GM19193 (cell line): ENCODE results near the gene CORT.

Source experiments
- POLR2A ChIP-seq: IDR thresholded peaks from 4 replicates; pipeline ENCODE4 v1.6.1; 2011; ENCODE audit not compliant: insufficient read depth, insufficient read length; ENCODE audit errors: extremely low read depth

CORT gene

DNA sequence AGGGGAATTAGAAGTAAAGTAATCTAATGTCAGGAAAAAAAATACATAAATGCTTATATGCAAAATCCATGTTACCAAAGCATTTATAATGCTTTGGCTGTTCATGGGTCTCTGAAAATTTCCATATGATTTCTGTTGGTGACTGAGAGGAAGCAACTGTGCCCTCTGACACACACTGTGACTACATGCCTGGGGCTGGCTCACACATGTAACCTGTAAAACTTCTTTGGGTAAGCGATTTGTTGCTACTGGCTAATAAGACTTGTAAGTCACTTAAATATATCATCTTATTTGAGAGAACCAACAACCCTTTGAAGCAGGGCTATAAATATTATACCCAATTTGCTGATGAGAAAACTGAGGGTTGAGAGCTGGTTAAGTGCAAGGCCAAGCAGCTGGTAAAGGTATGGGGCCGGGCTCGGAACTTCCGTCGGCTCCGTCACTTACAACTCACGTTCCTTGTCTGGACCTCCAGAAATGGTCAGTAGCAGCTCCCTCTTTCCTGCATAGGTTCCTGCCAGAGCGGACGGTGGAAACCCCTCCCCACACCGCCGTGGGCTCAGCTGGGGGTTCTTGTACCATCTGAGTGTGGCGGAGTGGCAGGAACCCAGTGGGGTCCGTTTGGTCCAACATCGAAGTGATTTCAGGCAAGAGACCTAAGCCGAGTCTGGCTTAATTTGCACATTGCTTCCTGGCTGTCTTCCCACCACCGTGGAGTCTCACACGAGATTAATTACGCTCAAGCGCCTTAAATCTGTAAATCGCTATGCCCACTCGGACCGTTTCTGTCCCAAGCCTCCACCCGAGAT lies 21.8 kb downstream of the CORT start:
- TF ChIP-seq POLR2A = no peak

DNA sequence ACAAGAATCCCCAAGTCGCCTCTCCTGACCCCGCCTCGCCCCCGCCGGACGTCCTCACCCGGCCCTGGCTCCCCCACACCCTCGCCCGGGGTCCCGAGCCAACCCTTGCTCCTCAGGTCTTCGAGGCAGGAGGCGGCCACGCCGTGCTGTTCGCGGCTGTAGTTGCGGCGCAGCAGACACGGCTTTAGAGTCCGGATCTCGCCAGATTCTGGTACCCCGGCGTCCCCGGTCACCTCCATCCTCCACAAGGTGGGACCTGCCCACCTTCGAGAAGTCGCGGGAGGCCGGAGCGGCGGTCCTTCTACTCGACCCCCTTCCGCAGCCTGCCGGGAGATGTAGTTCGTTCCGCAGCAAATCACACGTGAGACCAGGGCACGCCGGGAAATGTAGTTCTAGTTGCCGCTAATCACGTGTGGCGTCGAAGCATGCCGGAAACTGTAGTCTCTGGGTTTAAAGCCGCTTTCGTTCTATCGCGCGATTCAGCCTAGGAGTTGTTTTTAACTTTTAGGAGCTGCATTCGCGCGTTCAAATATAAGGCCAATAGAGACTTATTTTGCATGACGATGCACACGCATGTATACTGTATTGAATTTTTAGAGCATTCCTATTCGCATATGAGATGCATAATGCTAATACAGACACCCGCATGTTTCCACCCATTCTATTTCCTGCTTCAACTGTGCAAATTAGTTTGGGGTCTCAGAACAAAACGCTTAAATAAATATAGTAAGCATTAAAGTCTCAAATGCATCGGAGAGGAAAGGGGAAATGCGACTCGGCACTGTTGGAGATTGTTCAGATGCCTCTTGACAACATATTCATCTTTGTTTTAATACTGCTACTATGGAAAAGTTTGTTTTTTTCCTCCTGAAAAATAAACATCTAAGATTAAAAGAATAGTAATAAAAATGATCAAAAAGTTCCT lies 22.7 kb downstream of the CORT start, which contains the start of gene DFFA:
Gene DFFA (minus strand): TSS at position 310 of the 925 bp plus-strand sequence. CDS start 71 bp downstream, at position 239.
- peak; percentile 79 for TF ChIP-seq POLR2A

DNA sequence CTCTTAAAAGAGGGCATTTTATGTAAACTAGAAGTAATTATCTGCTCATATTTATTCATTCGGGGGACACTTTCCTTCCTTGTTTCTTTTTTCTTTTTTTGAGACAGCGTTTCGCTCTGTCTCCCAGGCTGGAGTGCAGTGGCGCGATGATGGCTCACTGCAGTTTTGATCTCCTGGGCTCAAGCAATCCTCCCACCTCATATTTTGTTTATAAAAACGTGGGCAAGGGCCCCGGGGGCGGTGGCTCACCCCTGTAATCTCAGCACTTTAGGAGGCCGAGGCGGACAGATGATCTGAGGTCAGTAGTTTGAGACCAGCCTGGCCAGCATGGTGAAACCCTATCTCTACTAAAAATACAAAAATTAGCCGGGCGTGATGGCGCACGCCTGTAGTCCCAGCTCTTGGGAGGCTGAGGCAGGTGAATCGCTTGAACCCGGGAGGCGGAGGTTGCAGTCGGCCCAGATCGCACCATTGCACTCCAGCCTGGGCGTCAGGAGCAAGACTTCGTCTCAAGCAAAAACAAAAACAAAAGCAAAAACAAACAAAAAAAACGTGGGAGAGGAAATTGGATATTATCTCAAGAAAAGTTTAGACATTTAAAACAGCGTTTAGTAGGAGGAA lies 23.4 kb downstream of the CORT start:
- no peak for TF ChIP-seq POLR2A

DNA sequence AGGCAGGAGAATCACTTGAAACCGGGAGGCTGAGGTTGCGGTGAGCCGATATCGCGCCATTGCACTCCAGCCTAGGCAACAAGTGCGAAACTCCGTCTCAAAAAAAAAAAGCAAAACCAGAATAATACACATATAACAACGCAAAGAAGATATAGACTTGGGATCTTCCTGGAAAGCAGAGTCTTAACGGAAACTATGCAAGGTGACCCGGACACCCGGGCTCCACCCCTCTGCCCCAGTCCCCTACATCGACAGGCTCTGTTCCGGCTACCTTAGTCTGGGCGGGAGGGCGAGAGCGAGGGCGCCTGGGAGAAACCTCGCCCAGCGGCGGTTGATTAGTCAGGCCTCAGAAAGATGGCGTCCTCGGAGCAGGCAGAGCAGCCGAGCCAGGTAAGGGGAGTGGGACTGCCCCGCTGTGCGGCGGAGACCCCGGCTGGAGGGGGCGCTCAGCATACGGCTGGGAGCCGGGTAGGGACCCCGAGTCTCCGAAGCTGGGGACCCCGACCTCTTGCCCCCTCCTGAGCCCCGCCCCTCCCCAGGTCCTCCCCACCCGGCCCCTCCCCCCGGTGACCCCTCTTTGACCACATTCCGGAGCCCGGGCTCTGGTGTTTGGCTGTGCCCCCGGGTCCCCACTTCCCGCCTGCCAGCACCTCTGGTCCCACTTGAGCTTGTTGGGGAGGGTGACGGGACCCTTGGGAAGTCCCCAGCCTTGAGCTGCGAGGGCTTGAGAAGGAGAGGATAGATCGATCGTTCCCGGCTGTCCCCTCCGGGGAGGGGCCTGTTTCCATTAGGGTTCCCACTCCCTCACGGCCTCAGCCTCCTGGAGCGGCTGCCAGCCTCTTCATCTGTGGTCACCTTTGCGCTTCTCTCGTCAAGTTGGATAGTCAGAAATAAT lies 25.0 kb downstream of the CORT start, which contains the start of gene PEX14:
Gene PEX14 (plus strand): TSS at position 338 of the 895 bp plus-strand sequence. CDS start 17 bp downstream, at position 355.
- TF ChIP-seq POLR2A = peak; percentile 77

DNA sequence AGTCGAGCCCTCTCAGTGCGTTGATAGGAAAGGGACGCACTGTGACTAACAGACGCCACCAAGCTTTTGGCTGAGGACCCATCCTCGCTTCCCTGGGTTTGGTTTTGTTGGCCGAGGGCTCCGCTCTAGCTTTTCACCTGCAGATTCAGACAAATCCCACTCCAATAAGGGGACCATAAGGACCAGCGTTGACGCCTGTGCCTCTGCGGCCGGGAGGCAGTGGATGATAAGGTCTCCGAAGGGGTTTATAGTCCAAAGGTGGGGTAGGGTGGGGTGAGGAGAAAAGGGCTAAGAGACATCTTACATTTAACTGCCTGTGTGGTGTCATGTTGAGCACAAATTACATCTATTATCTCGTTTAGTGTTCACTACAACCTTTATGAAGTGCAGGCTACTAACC lies 25.7 kb downstream of the CORT start:
- TF ChIP-seq POLR2A = no peak

DNA sequence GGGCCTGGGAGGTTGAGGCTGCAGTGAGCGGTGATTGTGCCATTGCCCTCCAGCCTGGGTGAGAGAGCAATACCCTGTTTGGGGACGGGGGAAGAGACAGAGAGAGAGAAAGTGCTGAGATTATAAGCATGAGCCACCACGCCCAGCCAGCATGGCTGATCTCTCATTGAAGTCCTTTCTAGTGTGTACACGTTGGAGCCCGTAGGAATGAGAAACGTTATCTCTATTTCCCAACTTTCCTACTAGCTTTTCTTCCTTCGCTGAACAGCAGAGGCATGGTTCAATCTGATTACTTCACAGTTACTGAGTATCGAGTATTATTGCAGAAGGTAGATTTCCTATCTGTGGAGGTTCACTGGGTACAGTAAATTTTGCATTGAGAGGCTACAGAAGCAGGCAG lies 29.5 kb downstream of the CORT start:
- TF ChIP-seq POLR2A = no peak

DNA sequence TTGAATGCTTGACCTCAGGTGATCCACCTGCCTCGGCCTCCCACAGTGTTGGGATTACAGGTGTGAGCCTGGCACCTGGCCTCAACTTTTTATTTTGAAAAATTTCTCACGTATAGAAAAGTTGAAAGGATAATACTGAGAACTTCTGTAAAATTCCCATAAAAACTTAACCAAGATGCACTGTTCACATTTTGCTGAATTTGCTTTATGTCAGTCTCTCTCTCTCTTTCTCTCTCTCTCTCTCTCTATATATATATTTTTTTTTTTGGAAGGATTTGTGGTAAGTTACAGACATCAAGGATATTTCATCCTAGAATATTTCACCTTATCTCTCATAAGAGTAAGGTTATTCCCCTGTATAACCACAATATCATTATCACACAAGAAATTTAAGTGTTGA lies 30.8 kb downstream of the CORT start:
- no peak for TF ChIP-seq POLR2A

DNA sequence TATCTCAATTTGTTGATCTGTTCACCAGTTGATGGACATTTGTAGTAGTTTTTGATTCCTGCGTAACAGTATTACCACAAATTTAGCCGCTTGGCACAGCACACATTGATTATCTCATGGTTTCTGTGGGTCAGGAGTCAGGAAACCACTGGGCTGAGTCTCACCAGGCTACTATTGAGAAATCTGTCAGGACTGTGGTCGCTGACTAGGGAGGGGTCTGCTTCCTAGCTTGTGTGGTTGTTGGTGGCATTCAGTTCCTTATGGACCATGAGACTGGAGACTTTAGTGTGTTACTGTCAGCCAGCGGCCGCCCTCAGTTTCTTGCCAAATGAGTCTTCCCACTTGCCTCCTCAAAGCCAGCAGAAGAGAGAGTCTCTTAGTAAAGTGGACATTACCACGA lies 34.7 kb downstream of the CORT start:
- TF ChIP-seq POLR2A = no peak

DNA sequence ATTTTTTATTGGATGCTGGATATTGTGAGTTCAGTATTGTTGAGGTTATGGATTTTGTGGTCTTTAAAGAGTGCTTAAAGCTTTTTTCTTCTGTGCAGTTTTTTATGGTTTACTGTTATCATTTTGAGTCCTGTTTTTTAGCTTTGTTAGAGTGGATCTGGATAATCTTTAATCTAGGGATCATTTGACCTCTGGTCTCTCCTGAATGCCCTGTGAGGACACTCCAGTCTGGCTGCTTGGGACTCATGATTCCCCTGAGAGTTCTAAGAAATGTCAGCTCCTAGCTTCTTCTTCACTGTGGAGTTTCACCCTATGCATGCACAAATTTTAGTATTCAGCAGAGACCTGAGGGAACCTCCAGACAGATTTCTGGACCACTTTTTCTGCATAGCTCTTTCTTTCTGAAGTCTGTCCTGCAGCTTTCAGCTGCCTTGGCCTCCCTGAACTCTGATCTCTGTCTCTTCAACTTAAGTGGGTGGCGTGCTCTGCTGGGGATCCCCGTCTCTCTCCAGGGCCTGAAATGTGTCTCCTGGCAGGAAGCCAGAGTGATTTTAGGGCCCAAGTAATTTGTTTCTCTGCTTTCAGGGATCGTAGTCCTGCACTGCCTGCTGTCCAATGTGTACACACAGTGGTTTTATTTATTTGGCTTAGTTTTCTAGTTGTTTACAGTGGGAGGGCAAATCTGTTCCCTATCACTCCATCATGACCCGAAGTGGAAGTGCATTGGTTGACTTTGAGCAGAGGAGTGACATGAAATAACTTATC lies 39.6 kb downstream of the CORT start:
- TF ChIP-seq POLR2A = no peak

DNA sequence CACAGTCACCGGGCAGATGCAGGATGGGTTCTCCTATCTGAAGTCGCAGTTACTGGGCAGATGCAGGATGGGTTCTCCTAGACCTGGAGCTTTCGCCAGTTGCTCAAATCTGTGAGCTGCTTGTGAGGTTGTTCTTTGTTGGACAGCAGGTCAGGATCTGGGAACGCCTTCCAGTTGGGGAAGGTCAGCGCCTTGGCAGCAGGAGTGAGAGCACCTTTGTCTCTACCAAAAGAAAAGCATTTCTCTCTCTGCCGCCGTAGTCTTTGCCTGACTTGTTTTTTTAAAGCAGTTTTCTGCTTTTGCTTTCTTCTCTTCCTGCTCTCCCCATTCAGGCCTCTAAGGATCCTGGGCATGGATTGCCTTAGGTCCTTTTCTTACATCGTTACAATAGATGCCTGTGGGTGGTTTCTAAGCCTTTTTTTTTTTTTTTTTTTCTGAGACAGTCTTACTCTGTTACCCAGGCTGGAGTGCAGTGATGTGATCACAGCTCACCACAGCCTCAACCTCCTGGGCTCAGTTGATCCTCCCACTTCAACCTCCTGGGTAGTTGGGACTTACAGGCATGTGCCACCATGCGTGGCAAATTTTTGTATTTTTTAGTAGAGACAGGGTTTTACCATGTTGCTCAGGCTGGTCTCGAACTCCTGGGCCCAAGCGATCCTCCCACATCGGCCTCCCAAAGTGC lies 40.6 kb downstream of the CORT start:
- no peak for TF ChIP-seq POLR2A

DNA sequence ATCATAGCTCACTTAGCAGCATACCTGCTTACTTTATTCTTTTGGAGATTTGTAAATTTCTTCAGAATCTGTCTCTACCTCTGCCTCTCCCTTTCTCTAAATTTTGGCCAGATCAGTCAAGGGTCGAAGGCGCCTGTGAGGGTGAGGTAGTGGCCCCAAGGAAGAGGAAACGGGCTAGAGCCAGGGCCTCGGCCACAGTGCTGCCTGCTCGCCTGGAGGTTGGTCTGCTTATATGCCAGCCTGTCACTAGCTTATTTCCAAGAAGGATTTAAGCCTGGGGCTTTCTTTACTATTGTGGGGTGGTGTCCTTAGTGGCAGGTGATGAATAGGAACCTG lies 44.6 kb downstream of the CORT start:
- TF ChIP-seq POLR2A = no peak

DNA sequence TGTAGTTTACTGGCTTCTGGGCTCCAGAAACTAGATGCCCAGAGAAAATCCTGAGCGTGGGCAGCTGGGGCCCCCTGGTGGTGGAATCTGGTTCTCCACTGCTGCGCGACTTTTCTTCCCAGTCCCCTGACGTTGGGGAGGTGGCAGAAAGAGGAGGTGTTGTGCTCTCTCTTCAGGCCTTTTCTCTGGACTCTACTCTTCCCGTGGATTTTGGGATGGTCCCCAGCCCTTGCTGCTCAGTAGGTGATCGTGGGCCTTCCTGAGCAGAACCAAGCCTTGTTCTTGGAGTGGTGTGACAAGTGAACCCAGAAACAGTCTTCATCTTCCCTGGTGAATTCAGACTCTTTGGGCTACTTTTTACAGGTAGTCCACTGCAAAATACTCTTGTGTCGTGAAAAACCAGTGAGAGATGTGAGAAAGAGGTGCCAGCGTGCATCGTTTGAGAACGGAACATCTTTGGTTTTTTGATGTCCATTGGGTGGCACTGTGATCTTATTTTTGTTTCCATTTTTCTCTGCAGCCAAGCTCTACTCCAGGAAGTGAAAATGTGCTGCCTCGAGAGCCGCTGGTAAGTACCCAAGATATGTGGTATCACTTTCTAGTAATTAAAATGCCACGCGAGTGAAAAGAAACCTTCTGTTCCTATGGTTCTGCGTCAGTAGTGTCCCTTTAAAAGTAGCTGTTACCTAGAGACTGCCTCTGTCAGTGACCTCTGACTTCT lies 45.1 kb downstream of the CORT start:
- TF ChIP-seq POLR2A = no peak
